NB4 (cell line): Measurements from ENCODE around the gene ABCC12.

Experiments used
- DNase-seq: peaks from one replicate; pipeline ENCODE4 v3.0.0; 2010; ENCODE audit warnings: low read depth
- H3K4me3 ChIP-seq: one replicate; pipeline ENCODE4 v1.5.1; 2011; ENCODE audit warnings: mild to moderate bottlenecking, low read depth, low read length, moderate library complexity
- CTCF ChIP-seq: IDR thresholded peaks from one replicate; pipeline ENCODE4 v1.5.1; 2012; ENCODE audit warnings: low read depth, low read length
- MYC ChIP-seq: IDR thresholded peaks from 2 replicates; pipeline ENCODE4 v1.6.1; 2011; ENCODE audit warnings: low read depth, low read length
- POLR2A ChIP-seq: IDR thresholded peaks from 2 replicates; pipeline ENCODE4 v1.6.1; 2011; ENCODE audit warnings: mild to moderate bottlenecking; ENCODE audit not compliant: insufficient read length; ENCODE audit errors: extremely low read depth
- TF ChIP-seq, protein P1 (sequence below): IDR thresholded peaks from 2 replicates; pipeline ENCODE4 v1.6.1; 2011; ENCODE audit warnings: low read depth, low read length

Gene ABCC12

DNA sequence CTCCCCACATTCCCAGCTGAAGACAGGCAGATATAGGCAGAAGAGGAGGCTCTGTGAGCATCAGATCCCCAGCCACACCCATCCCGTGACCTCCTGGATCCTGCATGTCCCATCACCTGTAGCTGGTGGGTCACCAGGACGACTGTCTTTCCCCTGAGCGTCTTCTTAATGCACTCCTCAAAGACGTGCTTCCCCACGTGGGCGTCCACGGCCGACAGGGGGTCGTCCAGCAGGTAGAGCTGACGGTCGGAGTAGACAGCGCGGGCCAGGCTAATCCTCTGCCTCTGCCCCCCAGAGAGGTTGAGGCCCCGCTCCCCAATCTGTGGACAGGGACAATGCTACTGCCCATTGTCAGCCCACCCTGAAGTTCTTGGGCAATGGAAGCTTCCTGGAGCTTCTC is 40.5 kb downstream of the ABCC12 start:
- TF ChIP-seq, protein P1, sequence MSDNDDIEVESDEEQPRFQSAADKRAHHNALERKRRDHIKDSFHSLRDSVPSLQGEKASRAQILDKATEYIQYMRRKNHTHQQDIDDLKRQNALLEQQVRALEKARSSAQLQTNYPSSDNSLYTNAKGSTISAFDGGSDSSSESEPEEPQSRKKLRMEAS, result no peak
- no peak for TF ChIP-seq MYC
- TF ChIP-seq POLR2A, result no peak
- no peak for TF ChIP-seq CTCF
- no peak for DNase-seq
- no peak overlapping the region for H3K4me3 ChIP-seq

- H3K4me3 ChIP-seq, result no peak overlapping the region
- no peak for TF ChIP-seq CTCF
- TF ChIP-seq, protein P1, result no peak
- DNase-seq, result no peak
Observed at GRCh38 chr16:48114410-48114809, 41.4 kb downstream of the ABCC12 start.

DNA sequence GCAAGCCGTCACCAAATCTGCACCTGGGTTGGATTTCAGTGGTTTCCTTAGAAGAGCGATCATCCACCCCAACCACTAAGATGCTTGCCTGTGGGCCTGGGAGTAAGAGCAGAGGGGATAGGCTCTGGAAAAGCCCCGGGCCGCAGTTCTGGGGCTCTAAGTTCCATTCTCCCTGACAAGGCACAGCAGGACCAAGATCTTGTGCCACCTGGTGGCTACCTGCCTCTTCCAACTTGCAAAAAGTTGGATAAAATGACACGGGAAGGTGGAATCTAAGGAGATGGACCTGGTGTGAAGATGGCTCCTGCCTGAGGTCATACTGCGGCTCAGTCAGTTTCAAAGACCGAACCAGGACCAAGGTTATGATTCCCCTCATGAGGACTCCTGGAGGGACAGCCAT is 42.3 kb downstream of the ABCC12 start:
- no peak overlapping the region for H3K4me3 ChIP-seq
- no peak for DNase-seq
- TF ChIP-seq POLR2A (no peak), CTCF (peak; percentile 13), MYC (no peak)
- TF ChIP-seq, protein P1, result no peak

DNA sequence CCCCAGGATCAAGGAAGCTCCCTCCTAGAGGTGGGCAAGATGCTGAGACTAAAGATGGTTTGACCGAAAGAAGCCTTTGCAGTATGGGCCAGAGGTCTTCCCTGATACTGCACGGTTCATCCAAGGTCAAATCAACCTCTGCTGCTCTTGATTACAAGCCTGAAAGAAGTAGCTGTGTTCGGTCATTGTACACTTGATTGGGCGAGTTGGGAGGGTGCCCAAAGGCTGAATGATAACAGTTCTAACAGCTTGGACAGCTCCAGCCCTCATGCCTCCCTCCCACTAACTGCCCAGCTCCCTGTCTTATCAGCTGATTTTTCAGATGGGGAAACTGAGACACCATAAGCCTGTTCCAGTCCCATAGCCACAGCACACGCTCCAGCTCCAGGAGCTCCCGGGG is 42.8 kb downstream of the ABCC12 start:
- H3K4me3 ChIP-seq, result no peak overlapping the region
- no peak for DNase-seq
- TF ChIP-seq POLR2A (no peak), CTCF (no peak), MYC (no peak)
- TF ChIP-seq, protein P1, result no peak

- no peak for DNase-seq
- no peak overlapping the region for H3K4me3 ChIP-seq
- TF ChIP-seq MYC (no peak), CTCF (no peak), POLR2A (no peak)
- TF ChIP-seq, protein P1, result no peak
Observed at GRCh38 chr16:48112600-48112999, 43.2 kb downstream of the ABCC12 start.

- no peak overlapping the region for H3K4me3 ChIP-seq
- DNase-seq, result peak; percentile 49
- TF ChIP-seq POLR2A (no peak), CTCF (no peak), MYC (no peak)
- TF ChIP-seq, protein P1, result no peak
Observed at GRCh38 chr16:48110982-48111381, 44.8 kb downstream of the ABCC12 start.
